Endothelial cell of umbilical vein (primary cell): ENCODE measurements around the gene CPA1.

Experiments used
- CTCF ChIP-seq, 2 donors: IDR thresholded peaks; 1 replicate in 1 of 2; 2 replicates in 1 of 2; pipeline ENCODE4 v1.5.1; 2011; ENCODE audit warnings: low read length in 2 of 2, mild to moderate bottlenecking in 2 of 2, moderate library complexity in 2 of 2, control low read depth in 1 of 2, inconsistent platforms in 1 of 2, low read depth in 1 of 2; ENCODE audit not compliant: insufficient read depth in 1 of 2; ENCODE audit errors: extremely low read depth in 1 of 2
- MAX ChIP-seq: IDR thresholded peaks from 2 replicates; pipeline ENCODE4 v1.6.1; 2011; ENCODE audit not compliant: insufficient read depth, insufficient read length
- MYC ChIP-seq: IDR thresholded peaks from one replicate; pipeline ENCODE4 v1.6.1; 2011; ENCODE audit warnings: mild to moderate bottlenecking, low read depth, low read length
- POLR2A ChIP-seq: IDR thresholded peaks from 2 replicates; pipeline ENCODE4 v1.6.1; 2012; ENCODE audit warnings: low read depth, mild to moderate bottlenecking, control low read depth, low read length

- TF ChIP-seq MAX (no peak), MYC (no peak), CTCF (IDR thresholded peaks at IDR 0.05; ENCODE audit: extremely low read depth in 1 of 2, insufficient read depth in 1 of 2, low read depth in 1 of 2, low read length in 2 of 2) (no peak), POLR2A (no peak)
Measured at GRCh38 chr7:130334274-130334673, 46.0 kb upstream of the CPA1 start.
